HG03378 (cell line): ENCODE results near the gene EQTN.
A peak's percentile ranks its signal among the peaks of the same experiment; 100 is the strongest.

ENCODE experiments used
- ATAC-seq: cut with Tn5 transposase; IDR thresholded peaks from one replicate; pipeline ENCODE4 v1.9.1; 2021; ENCODE audit warnings: mild to moderate bottlenecking, moderate library complexity; ENCODE audit not compliant: unreplicated experiment

The EQTN gene

DNA sequence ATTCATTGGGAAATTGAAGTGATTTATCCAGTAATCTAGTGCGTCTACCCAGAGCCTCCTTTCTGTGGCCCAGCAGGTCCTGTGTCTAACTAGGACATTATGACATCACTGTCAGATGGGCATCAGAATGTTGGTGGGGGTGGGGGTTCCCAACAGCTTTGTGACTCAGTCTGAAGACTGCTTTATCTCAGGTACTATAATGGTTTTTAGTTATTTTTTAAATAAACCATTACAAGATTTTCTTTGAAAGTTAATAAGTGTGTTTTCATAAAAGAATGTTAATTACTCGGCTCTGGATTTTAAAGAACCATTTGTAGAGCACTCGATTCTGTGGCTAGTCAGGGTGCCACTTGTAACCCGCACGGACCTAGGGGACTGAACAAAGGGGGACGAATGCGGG, at the start of gene EQTN:
EQTN (minus strand) TSS at position 101 of the 400 bp plus-strand sequence; CDS start at position 6, 95 bp downstream.
- no peak for ATAC-seq

DNA sequence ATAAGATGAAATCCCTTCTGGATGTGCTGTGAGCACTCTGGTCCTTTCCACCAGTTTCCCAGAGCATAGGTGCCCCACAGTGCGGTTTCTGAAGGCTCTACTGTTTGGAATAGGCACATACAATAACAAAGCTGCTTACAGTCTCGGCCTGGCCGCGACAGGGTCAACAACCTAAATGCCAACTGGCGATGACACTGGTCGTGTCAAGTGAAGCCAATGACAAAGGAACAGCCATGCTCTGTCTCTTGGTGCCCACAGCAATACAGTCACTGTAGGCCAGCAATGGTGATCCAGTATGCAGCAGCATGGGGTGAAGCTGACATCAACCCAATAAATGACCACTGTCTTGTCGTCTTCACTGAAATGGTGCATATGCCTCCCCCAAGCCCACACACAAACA, 47.8 kb upstream of the EQTN start:
- no peak for ATAC-seq

DNA sequence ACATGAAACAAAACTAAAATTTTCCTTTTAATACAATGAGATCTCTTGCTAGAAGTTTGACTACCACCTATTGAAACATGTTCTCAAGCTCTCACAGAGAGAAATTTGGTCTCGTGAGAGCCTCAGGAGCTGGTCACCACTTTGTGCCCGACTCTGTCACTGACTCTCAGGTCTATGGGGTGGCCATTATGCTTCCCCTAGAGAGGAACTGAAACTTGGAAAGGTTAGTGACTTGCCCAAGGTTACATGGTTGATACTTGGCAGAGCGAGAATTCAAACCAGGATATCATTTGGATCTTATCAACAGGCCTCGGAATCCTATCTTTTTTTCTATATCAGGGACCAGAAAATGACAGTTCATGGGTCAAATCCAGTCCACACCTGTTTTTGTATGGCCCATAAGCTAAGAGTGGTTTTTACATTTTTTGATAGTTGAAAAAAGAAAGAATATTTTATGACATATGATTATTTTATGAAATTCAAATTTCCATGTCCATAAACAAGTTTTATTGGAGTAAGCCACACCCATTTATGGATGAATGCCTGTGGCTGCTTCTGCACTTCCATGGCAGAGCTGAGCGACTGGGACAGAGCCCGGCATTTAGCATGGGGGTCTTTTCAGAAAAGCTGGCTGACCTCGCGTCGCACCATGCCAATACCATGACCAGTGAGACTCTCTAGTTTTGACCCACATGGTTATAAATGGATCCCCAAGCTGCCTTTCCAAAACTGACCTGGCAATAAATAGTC, 44.8 kb upstream of the EQTN start:
- no peak for ATAC-seq

DNA sequence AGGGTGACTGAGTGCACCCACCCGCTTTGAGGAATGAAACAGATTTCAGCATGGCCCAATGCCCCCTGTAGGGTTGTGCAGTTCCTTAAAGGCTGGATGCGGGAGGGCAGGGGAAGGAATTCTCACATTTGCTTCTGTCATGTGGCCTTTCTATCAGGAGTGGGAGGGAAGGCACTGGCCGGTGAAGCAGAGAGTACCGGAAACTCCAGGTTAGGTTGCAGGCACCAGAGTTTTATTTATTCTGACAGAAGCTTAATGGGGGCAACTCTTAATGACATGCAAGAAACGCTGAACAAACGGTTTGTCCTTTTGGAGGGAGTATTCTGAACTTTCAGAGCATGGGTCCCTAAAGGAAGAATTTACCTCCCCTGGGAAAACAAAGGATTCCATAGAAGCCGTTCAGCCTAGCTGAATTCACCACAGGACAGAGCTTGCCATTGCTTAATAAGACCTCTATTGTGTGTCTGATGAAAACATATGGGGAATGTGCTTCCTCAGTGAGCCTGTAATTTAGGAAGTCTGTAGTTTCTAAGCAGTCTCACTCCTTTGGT, 44.1 kb upstream of the EQTN start:
- no peak for ATAC-seq

DNA sequence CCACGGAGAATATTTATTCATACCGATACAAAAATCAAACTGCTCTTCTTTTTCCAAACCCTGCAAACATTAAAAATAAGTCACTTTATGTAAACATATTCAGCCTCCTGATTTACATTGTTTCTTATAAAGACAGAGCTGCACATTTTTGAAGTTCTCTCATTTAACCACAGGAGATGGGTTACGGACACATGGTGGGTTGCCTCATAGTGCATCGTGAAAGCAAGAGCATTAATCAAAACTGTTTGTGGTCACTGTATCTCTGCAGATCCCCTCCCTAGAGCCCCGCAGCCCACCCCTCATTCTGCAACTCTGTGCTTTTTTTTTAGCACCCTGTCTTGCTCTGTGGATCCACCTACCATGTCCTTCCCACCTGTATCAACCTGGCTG, 43.3 kb upstream of the EQTN start:
- ATAC-seq = no peak

DNA sequence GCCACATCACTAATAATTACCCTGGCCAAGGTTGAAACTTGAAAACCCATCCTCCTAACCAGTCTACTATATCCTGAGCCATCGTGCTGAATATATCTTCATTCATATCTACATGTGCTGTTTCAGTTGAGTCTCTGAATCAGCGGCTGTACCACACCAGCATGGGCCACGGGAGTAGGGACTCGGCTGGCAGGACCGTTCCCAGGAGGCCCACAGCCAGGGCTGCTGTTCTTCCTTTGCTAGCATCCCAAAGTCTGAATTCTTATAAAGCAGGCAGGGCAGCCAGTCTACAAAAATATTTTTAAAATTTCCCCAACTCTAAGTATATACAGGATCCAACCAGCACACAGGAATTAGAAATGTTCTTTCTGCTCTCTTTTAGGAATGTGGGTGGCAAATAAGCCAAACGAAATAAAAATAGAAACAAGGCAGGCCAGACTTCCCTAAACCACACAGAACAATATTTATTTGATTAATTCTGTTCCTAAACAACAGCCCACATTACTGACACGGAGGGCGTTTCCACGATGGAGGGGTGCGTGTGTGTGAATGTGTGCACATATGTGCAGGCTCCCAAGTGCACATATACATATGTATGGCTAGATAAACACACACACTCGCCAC, 42.8 kb upstream of the EQTN start:
- ATAC-seq = no peak

DNA sequence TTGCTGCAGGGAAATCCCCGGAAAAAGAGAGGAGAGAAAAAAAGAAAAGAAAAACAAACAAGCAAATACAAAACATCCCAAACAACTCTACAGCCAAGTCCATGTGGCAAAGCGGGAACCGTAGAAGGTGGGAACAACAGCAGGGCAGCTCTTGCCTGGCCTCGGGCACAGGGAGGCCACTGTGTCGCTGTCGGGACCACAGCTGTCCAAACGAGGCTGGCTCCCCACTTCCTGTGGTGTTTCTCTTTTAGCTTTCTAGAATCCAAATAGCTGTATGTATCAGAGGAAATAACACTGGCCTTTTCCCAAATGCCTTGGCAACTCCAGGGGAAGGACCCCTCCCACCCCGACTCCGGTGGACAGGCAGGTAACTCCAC, 41.6 kb upstream of the EQTN start:
- ATAC-seq = no peak

DNA sequence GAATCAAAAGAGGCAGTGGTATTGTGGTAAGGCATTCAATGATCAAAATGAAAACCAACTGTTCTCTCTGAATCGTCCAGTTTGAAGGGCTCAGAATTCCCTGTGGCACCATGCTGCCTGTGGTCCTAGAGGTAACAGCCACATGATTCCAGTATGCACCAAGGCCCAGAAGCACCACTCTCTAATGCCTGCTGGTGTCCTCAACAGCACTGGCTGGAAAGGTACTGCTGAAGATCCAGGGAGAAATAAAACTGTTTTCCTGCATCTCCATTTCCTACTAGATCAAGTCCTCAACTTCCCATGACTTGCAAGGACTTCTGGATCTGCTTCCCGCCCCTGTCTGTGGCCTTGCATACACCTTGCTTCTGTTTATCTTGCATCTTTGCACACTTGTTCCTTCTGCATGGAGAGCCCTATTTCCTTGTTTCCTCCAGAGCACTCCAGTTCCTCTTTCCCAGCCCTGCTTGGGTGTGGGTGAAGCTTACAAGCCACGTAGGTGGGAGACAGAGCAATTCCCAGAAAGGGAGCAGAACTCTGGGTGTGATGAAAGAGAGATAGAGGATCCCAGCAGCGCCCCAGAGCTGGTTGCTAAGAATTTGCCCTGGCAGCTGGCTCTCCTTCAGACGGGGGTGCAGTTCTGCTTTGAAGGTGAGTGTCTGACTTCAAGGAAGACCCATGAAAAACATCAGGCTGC, 41.0 kb upstream of the EQTN start:
- ATAC-seq = no peak

DNA sequence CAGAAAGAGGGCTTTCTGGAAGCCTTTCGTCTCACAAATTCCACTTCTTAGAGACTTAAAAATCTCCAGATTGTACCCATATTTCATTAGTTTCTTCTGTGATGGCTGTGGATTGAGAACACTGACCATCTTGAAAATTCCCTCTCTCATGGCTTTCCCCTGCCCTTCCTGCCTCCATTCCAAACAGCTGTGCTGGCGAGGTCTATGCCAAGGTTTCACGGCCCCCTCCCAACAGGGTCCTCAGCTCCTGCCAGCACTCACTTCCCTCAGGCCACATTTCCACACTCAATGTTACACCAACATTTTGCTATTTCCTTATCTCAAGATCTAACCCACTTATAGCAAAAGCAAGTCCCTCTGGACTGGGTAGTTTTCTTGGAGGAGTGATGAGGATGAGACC, 40.3 kb upstream of the EQTN start:
- no peak for ATAC-seq

DNA sequence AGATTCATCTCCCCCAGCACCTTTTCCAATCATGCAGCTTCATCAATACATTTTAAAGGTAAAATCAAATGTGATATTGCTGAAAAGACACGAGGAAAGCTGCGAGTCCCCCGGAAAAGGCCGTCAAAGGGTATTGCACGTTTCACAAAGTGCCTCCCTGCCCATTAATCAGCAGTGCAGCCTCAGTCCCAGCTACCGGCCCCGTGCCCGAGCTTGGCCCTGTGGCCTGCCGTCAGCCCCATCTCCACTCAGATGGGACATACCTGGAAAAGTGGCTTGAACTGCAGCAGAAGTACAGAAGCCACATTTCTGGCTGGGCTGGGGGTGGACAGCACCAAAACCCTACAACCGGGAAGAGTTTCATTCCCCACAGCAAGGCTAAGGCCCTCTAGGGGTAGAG, 39.9 kb upstream of the EQTN start:
- no peak for ATAC-seq

DNA sequence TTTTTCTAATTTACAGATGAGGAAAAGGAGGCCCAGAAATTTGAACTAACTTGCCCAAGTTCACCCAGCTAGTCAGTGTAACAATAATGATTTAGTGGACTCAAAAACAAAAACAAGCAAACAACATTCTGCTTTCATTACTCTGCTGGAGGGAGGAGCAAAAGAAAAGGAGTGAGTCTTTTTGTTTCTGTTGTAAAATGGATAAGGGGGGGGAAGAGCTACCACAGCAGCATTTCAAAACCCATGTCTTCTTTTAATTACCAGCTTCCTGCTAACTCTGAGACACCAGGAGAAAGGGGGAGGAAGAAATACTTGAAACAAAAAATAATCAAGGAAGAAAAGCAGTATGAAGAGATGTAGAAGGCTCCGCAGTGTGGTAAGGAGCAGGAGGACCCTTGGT, 39.2 kb upstream of the EQTN start:
- no peak for ATAC-seq

DNA sequence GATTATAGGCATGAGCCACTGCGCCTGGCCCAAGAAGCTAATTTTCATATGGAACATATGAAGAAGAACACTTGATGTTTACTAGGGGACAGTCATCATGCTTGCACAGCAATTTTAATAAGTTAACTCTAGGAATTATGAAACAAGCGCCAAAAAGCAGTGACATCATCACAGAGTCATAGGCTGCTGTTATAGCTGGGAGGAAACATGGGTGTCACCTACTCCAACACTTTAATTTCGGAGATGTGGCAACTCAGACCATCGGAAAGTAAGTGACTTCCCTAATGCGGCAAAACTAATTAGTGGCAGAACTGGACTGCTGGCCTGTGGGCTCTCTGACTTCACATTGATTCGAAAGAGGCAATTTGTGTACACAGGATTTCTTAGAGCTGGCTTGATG, 38.1 kb upstream of the EQTN start:
- no peak for ATAC-seq

DNA sequence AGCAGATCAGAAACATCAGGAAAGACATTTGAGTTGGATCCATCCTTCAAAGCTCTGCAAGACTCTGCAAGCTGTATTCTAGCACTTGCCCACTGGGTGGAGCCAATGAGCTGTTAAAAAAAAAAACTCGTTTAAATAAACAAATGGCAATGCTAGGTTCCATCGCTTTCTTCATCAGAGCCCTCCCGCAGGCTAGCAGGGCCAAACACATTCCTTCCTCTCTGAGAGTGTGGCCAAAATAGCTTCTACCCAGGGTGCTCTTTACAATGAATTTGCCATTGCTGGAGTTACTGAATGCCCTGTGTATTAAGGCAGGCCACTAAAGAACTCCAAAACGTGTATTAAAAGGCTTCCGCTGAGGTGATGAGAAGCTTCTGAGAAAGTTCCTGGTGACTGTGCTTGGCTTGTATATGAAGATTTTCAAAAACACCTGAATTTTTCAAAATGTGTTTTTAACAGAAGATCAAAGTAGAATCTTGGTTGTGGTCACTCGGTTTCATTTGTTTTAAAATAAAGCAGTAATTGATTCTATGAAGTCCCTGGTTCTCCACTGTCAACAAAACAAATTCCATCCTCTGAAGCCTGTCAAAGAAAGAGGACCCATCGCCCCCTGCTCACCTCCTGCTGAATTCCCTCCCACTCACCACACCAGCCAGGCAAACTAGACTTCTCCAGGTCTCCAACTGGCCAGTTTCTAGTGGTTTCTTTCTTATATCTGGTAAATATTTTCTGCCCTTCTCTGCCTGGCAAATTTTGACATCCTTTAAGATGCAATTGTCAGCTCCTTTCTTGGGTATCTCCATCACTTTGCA, 36.5 kb upstream of the EQTN start:
- peak; percentile 90 for ATAC-seq

DNA sequence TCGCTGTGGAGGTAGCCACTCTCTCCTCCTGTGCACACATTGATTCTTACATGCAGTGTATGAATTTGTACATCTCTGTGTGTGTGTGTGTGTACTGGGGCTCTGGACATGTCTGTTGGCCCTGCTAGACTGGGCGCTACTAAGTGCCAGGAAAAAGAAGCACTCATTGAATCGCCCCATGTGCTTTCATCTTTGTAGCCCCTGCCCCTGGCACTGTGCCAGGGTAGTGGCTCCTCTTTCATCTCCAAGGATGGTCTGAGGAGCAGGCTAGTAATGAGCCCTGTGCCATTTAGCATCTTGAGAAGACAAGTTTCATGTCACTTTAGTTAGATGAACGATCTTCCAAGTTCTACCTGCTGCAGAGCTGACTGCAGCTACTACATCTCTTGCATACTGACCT, 34.4 kb upstream of the EQTN start:
- ATAC-seq = no peak

DNA sequence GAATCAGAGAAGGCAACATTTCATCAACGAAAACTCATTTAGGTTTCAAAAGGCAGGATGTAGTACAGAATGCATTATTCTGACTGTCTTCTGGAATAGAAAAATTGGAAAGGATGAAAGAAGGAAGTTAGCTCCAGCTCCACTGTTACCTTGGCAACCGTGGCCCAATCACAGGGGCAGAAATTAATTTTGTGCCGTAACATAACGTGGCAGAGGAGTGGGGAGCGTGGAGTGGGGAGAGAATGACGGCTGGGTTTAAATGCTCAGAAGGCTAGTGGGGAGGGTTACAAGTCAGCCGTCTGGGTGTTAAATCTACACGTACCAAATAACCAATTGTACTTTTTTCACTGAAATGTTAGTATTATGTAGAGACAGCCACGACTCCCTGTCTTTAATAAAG, 32.3 kb upstream of the EQTN start:
- ATAC-seq = no peak

DNA sequence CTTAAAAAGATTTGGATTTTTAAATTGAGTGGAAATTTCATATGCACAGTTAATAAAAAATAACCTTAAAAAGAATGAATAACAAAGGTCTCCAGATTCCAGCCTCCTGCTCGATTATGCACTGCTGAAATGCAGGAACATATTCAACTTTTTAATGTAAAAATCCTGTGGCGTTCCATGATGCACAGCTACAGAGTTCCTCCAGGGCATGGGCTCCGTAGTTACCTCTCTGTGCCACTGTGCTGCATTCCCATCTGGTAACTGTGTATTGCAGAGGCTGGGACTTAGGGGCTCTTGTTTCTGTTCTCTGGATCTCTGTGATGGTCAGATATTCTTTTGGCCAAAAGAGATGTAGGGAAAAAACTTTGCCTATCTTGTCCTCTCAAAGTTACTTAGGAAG, 31.5 kb upstream of the EQTN start:
- no peak for ATAC-seq

DNA sequence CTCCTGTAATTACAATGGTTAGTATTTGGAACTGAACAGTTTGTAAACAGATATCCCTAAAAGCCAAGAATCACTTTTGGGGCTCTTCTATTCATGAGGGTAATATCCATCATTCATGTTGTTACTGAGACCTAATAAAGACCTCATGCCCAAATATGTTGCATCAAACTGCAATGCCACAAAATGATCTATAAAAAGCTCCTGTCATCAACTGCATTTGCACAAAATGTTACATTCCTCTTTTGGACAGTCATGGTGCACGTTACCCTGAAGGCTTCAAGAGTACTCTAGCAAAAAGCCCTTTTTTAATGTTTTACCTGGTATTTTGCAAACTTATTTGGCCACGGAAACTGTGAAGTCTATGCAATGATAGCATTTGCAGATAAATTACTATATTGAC, 14.2 kb upstream of the EQTN start:
- ATAC-seq = no peak

DNA sequence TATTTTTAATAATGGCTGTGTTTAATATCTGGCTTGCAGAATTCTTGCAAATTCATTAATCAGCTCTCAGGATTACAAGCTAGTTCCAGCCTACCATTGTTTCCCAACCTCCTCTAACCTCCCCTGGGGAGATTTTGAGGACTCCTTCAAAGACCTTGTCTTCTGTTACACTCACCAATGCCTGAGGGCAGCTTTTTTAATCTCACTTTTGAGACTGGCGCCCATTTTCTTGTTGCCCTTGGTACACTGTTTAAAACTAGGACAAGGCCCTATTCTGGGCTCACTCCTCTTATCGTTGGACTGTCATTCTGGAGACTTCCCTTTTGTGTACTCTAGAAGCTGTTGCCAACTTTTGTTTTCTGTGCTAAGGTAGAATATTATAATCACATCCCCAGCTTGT, 13.6 kb upstream of the EQTN start:
- no peak for ATAC-seq

DNA sequence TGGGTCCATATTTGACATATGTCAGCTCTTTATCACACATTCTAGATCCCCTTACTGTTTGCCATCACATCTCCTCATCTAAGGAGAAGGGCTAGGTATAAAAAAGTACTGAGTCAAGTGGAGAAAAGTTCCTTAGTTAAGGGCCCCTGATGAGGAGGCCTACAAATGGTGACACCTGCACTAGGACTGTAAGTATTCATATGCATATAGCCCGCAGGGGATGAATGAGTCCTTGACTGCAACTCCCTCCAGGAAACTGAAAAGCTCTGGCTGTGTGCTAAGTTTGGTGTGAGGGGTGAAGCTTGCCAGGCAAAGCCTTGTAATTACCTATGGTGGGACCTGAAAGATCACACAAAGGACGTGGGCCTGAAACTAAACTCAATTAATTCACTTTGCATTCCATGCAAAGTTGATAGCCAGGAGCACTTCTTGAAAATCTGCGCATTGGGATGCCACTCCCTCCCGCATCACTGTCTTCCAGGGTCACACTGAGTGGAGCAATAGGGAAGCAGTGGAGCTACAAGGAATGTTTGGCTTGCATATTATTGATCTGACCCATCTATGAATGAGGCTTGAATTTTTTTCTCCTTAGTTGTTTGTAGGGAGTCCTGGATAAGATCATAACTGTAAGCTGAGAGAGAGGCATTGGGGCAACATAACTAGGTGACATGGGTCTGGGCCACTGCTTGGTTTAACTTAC, 11.9 kb upstream of the EQTN start:
- no peak for ATAC-seq

DNA sequence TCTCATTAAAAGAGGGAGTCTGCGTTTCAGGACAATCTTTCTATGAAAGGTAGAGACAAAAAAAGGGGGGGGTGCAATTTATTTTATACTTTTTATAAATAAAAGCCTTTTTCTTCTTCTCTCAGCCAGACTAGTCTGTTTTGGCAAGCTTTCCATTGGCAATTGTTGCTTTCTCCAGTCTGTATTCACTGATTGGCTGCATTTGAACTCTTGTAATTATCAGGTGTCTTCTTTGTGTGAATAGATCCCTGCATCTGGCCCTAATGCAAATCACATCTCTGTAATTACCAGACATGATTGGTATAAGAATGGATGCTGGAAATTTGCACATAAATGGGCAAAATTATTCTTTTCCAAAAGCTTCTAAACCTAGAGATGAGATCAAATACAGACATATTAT, 7.6 kb upstream of the EQTN start:
- ATAC-seq = no peak

DNA sequence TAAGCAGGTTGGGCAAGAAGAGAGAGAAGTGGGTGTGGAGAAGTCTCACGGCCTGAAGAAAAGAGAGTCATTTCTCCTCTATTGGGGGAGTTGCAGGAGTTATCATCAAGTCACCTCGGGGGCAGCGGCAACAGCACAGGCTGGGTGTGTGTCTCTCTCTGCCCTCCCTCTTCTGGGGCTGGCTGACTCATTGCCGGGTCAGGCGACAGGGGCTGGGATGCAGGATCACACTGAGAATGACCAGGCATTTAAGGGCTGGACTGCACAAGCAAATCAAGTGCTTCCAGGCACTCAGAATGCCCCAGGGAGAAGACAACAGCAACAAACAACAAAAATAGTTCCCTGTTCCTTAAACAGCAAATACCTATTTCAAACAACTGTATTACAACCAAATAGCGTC, 6.3 kb upstream of the EQTN start:
- no peak for ATAC-seq
